WERI-Rb-1 (cell line): ENCODE measurements around the gene RRP36.

Experiments
- DNase-seq: peaks from one replicate; pipeline ENCODE4 v3.0.0-alpha.2; 2020
- H3K27ac ChIP-seq: fragments of 250-450 bp; sonication (Bioruptor Pico); 2 replicates; pipeline ENCODE4 v1.5.1; 2020; ENCODE audit warnings: mild to moderate bottlenecking, moderate library complexity
- H3K27me3 ChIP-seq: fragments of 250-450 bp; sonication (Bioruptor Pico); 2 replicates; pipeline ENCODE4 v1.5.1; 2021; ENCODE audit warnings: mild to moderate bottlenecking, low read depth, moderate library complexity; ENCODE audit not compliant: insufficient read depth, severe bottlenecking
- H3K36me3 ChIP-seq: fragments of 250-450 bp; sonication (Bioruptor Pico); 2 replicates; pipeline ENCODE4 v1.5.1; 2020; ENCODE audit warnings: mild to moderate bottlenecking, moderate library complexity
- H3K4me3 ChIP-seq: 2 replicates; pipeline ENCODE4 v1.5.1; 2011; ENCODE audit warnings: low read depth, mild to moderate bottlenecking, control low read depth, low read length
- H3K9me3 ChIP-seq: fragments of 250-450 bp; sonication (Bioruptor Pico); 2 replicates; pipeline ENCODE4 v1.5.1; 2021; ENCODE audit warnings: mild to moderate bottlenecking, moderate library complexity; ENCODE audit not compliant: severe bottlenecking
- CTCF ChIP-seq: IDR thresholded peaks from 2 replicates; pipeline ENCODE4 v1.5.1; 2011; ENCODE audit warnings: low read depth, mild to moderate bottlenecking, control low read depth, inconsistent platforms, low read length

Gene RRP36

GRCh38 chr6:43070028-43070632 is 48.7 kb downstream of the RRP36 start:
- DNase-seq = peak; percentile 55
- Histone ChIP-seq H3K27ac (no peak overlapping the region), H3K27me3 (no peaks in the 10 kb centered on the region), H3K4me3 (no peak overlapping the region), H3K9me3 (no peaks in the 10 kb centered on the region), H3K36me3 (peaks cover 33% of the 10 kb centered on the region)
- peak; percentile 67 for TF ChIP-seq CTCF

GRCh38 chr6:43074847-43075669 is 53.6 kb downstream of the RRP36 start:
- Histone ChIP-seq H3K4me3 (no peak overlapping the region), H3K36me3 (peaks cover 37% of the 10 kb centered on the region), H3K27ac (peak overlapping the region; percentile 34; the same call in 1 of the 2 replicates), H3K9me3 (no peaks in the 10 kb centered on the region), H3K27me3 (no peaks in the 10 kb centered on the region)
- TF ChIP-seq CTCF = no peak
- DNase-seq = no peak

- H3K36me3 ChIP-seq = peaks cover 33% of the 10 kb centered on the region
- peak; percentile 95 for DNase-seq
- no peaks in the 10 kb centered on the region for H3K9me3 ChIP-seq
- H3K4me3 ChIP-seq = peak within 1 kb of the TSS; percentile 78
- no peak for TF ChIP-seq CTCF
- no peaks in the 10 kb centered on the region for H3K27me3 ChIP-seq
- H3K27ac ChIP-seq = peak within 1 kb of the TSS; percentile 88
Measured at GRCh38 chr6:43075670-43076463, 54.4 kb downstream of the RRP36 start, which contains the start of gene PTK7. Gene PTK7 (plus strand): TSS chr6:43076314. CDS start chr6:43076489, 175 bp downstream.

GRCh38 chr6:43076464-43077332 is 55.3 kb downstream of the RRP36 start:
- H3K4me3 ChIP-seq = peak overlapping the region; percentile 78
- H3K9me3 ChIP-seq = no peaks in the 10 kb centered on the region
- H3K36me3 ChIP-seq = peaks cover 33% of the 10 kb centered on the region
- TF ChIP-seq CTCF = no peak
- peak; percentile 67 for DNase-seq
- H3K27me3 ChIP-seq = no peaks in the 10 kb centered on the region
- peak overlapping the region; percentile 88 for H3K27ac ChIP-seq

- H3K4me3 ChIP-seq = peak overlapping the region; percentile 78
- no peaks in the 10 kb centered on the region for H3K9me3 ChIP-seq
- peaks cover 28% of the 10 kb centered on the region for H3K36me3 ChIP-seq
- H3K27ac ChIP-seq = peak overlapping the region; percentile 88
- no peak for TF ChIP-seq CTCF
- DNase-seq = no peak
- no peaks in the 10 kb centered on the region for H3K27me3 ChIP-seq
Measured at GRCh38 chr6:43077333-43077809, 55.9 kb downstream of the RRP36 start.
